Naive thymus-derived CD4-positive, alpha-beta T cell (primary cell): ENCODE data around the gene DHRS4. TPM values are rescaled to one million over a fixed set of nuclear protein-coding genes. Genes with fewer than 3 reads are reported as not detected.
"Not testable (repeated sequence)": the region's sequence is repeated elsewhere in the genome, so short reads cannot be mapped to it uniquely, and the experiment has no call there.

Source experiments
- ATAC-seq: fragments of 150-1000 bp; cut with Tn5 transposase; 2 replicates; pipeline ENCODE4 v1.10.0; 2021; ENCODE audit warnings: mild to moderate bottlenecking, moderate library complexity
- CTCF ChIA-PET: fragments of 350-600 bp; sonication (Branson Sonifier 250); formaldehyde crosslinking; loops from one replicate; lab custom pipeline; 2021; ENCODE audit warnings: antibody characterized with exemption; lab: Charles Lee
- POLR2A ChIA-PET: fragments of 350-600 bp; sonication (Branson Sonifier 250); formaldehyde crosslinking; loops from one replicate; lab custom pipeline; 2021; ENCODE audit warnings: antibody characterized with exemption, inconsistent platforms; lab: Charles Lee
- DNase-seq, 9 donors: peaks; one replicate each; pipeline versions ENCODE4 v3.0.0 to v3.0.0-alpha.2; 2020 to 2022; ENCODE audit warnings: mixed read lengths in 1 of 9
- H3K27ac ChIP-seq: one replicate; pipeline ENCODE4 v1.7.0; 2013; ENCODE audit warnings: mild to moderate bottlenecking, low read depth, low read length, moderate library complexity
- H3K27me3 ChIP-seq, 2 donors: one replicate each; pipeline ENCODE4 v1.7.0; 2013; ENCODE audit warnings: low read length in 2 of 2, mild to moderate bottlenecking in 2 of 2, moderate library complexity in 2 of 2; ENCODE audit not compliant: control insufficient read depth in 2 of 2, insufficient read depth in 2 of 2
- H3K36me3 ChIP-seq, 3 experiments: 1 replicate in 2 of 3; 2 replicates in 1 of 3; pipeline ENCODE4 v1.7.0; 2013; ENCODE audit warnings: low read length in 3 of 3, mild to moderate bottlenecking in 3 of 3, moderate library complexity in 1 of 3; ENCODE audit not compliant: insufficient read depth in 3 of 3, control insufficient read depth in 2 of 3
- H3K4me1 ChIP-seq, 2 donors: one replicate each; pipeline ENCODE4 v1.7.0; 2013; ENCODE audit warnings: low read length in 2 of 2, mild to moderate bottlenecking in 2 of 2, moderate library complexity in 1 of 2; ENCODE audit not compliant: control insufficient read depth in 2 of 2, insufficient read depth in 2 of 2
- H3K4me3 ChIP-seq: 2 replicates; pipeline ENCODE4 v1.7.0; 2013; ENCODE audit warnings: mild to moderate bottlenecking, low read length
- H3K9me3 ChIP-seq, 3 experiments: 1 replicate in 2 of 3; 2 replicates in 1 of 3; pipeline ENCODE4 v1.7.0; 2013; ENCODE audit warnings: low read length in 3 of 3; ENCODE audit not compliant: control insufficient read depth in 2 of 3
- H3K27ac Mint-ChIP-seq, 9 donors: one replicate each; pipeline ENCODE4 v1.8.0; 2020 to 2022; ENCODE audit warnings: mixed read lengths in 9 of 9, mild to moderate bottlenecking in 8 of 9, moderate library complexity in 5 of 9, inconsistent platforms in 2 of 9
- H3K27me3 Mint-ChIP-seq, 5 donors: one replicate each; pipeline ENCODE4 v1.8.0; 2021 to 2022; ENCODE audit warnings: mixed read lengths in 5 of 5, mild to moderate bottlenecking in 1 of 5
- H3K36me3 Mint-ChIP-seq, 5 donors: one replicate each; pipeline ENCODE4 v1.8.0; 2020 to 2022; ENCODE audit warnings: mixed read lengths in 5 of 5, mild to moderate bottlenecking in 3 of 5, inconsistent platforms in 1 of 5
- H3K4me1 Mint-ChIP-seq, 7 donors: one replicate each; pipeline ENCODE4 v1.8.0; 2020 to 2022; ENCODE audit warnings: mixed read lengths in 7 of 7, mild to moderate bottlenecking in 3 of 7, inconsistent platforms in 1 of 7
- H3K4me3 Mint-ChIP-seq, 10 donors: one replicate each; pipeline ENCODE4 v1.8.0; 2020 to 2022; ENCODE audit warnings: mild to moderate bottlenecking in 10 of 10, mixed read lengths in 10 of 10, moderate library complexity in 6 of 10, inconsistent platforms in 2 of 10
- H3K9me3 Mint-ChIP-seq, 11 donors: one replicate each; pipeline ENCODE4 v1.8.0; 2020 to 2022; ENCODE audit warnings: mixed read lengths in 11 of 11, mild to moderate bottlenecking in 4 of 11, inconsistent platforms in 1 of 11, moderate library complexity in 1 of 11
- intact Hi-C, 2 donors: fragments of 100-400 bp; cut with micrococcal nuclease; formaldehyde crosslinking; loops; one replicate each; pipeline ENCODE4 v1.15.1; 2023
- polyA plus RNA-seq, 2 donors: library from polyadenylated mRNA; unstranded; fragments of 300-500 nt; fragmentation: Illumina TruSeq; gene quantifications; one replicate each; pipeline ENCODE4 v1.2.3, GENCODE V29; 2021
- total RNA-seq, 6 experiments: library from RNA in 5 of 6; stranded (reverse) in 5 of 6; gene quantifications; 1 replicate in 5 of 6; 2 replicates in 1 of 6; pipeline ENCODE4 v1.2.3 and lab custom pipeline; 2021 to 2026

DHRS4 gene
- total and polyA plus RNA-seq, 7 experiments from 2014 or later = 7.8 to 31.8 (median 17.8) TPM

GRCh38 chr14:24015745-24016144, 62.2 kb downstream of the DHRS4 start:
- ATAC-seq, H3K4me1 Mint-ChIP-seq, H3K27ac ChIP-seq, DNase-seq, H3K27ac Mint-ChIP-seq, H3K27me3 ChIP-seq, H3K4me3 Mint-ChIP-seq, H3K36me3 ChIP-seq, POLR2A ChIA-PET, H3K4me1 ChIP-seq, H3K9me3 ChIP-seq, H3K4me3 ChIP-seq: not testable (repeated sequence)
- H3K36me3 Mint-ChIP-seq = peaks cover 0 to 14% (median 0%) of the 10 kb centered on the region in 5 donors
- intact Hi-C loops = loop anchor here (2.0 to 10.0 kb wide), 2 partner anchors 199 to 217 kb away; partner anchors contain the start of genes CHMP4A (in 1 of the 2), GMPR2 (in 1 of the 2), MDP1 (in 1 of the 2) and NEDD8 (in 1 of the 2)
- peaks cover 0 to 17% (median 0%) of the 10 kb centered on the region in 5 donors for H3K27me3 Mint-ChIP-seq
- H3K9me3 Mint-ChIP-seq = peaks cover 0 to 15% (median 4%) of the 10 kb centered on the region in 11 donors
- CTCF ChIA-PET = interaction anchor here (1.6 kb wide), 1 partner anchor 41 kb away, joined by 6 read pairs; no protein-coding TSS in a partner anchor

Other genes with a start within 250 kb of the DHRS4 start
- gene DHRS4L2, start 35.2 kb downstream of the DHRS4 start, total RNA-seq = 10 to 100 TPM; 11.0 to 25.7 (median 16.8) TPM
- 10 to 100 TPM; 11.7 to 21.0 TPM for gene DHRS4L2, start 35.2 kb downstream of the DHRS4 start, polyA plus RNA-seq
- 1 to 10 TPM in 2 of 5 experiments, under 1 TPM in 3; 0.08 to 1.7 (median 0.27) TPM for gene CARMIL3, start 98.2 kb downstream of the DHRS4 start, total RNA-seq
- gene CARMIL3, start 98.2 kb downstream of the DHRS4 start, polyA plus RNA-seq = not detected
- under 1 TPM in 1 of 5 experiments, not detected in 4; 0.12 TPM for gene CPNE6, start 117.8 kb downstream of the DHRS4 start, total RNA-seq
- not detected for gene CPNE6, start 117.8 kb downstream of the DHRS4 start, polyA plus RNA-seq
- gene PCK2, start 140.5 kb downstream of the DHRS4 start, total RNA-seq = 10 to 100 TPM in 4 of 5 experiments, 1 to 10 TPM in 1; 9.1 to 56.2 (median 14.4) TPM
- 10 to 100 TPM in 1 of 2 donors, 1 to 10 TPM in 1; 7.2 to 14.5 TPM for gene PCK2, start 140.5 kb downstream of the DHRS4 start, polyA plus RNA-seq
- gene DCAF11, start 161.0 kb downstream of the DHRS4 start, total RNA-seq = 10 to 100 TPM; 71.9 to 90.1 (median 83.3) TPM
- gene DCAF11, start 161.0 kb downstream of the DHRS4 start, polyA plus RNA-seq = 10 to 100 TPM; 69.1 to 97.0 TPM
- 1 to 10 TPM; 2.1 to 4.5 (median 3.8) TPM for gene NRL, start 161.2 kb downstream of the DHRS4 start, total RNA-seq
- gene NRL, start 161.2 kb downstream of the DHRS4 start, polyA plus RNA-seq = 1 to 10 TPM; 2.2 to 2.6 TPM
- 1 to 10 TPM; 1.8 to 4.3 (median 2.0) TPM for gene FITM1, start 176.9 kb downstream of the DHRS4 start, total RNA-seq
- gene FITM1, start 176.9 kb downstream of the DHRS4 start, polyA plus RNA-seq = 1 to 10 TPM in 1 of 2 donors, under 1 TPM in 1; 0.48 to 1.2 TPM
- gene PSME1, start 182.4 kb downstream of the DHRS4 start, total RNA-seq = 100 to 1,000 TPM; 189 to 583 (median 202) TPM
- gene PSME1, start 182.4 kb downstream of the DHRS4 start, polyA plus RNA-seq = 100 to 1,000 TPM; 698 to 703 TPM
- 10 to 100 TPM in 4 of 5 experiments, 1 to 10 TPM in 1; 9.0 to 25.5 (median 22.3) TPM for gene EMC9, start 187.8 kb downstream of the DHRS4 start, total RNA-seq
- gene EMC9, start 187.8 kb downstream of the DHRS4 start, polyA plus RNA-seq = 10 to 100 TPM in 1 of 2 donors, 1 to 10 TPM in 1; 9.6 to 12.4 TPM
- gene PSME2, start 192.8 kb downstream of the DHRS4 start, total RNA-seq = 100 to 1,000 TPM; 120 to 777 (median 143) TPM
- gene PSME2, start 192.8 kb downstream of the DHRS4 start, polyA plus RNA-seq = 100 to 1,000 TPM; 402 to 435 TPM
- 100 to 1,000 TPM in 1 of 5 experiments, 10 to 100 TPM in 4; 64.0 to 151 (median 95.4) TPM for gene RNF31, start 193.7 kb downstream of the DHRS4 start, total RNA-seq
- gene RNF31, start 193.7 kb downstream of the DHRS4 start, polyA plus RNA-seq = 10 to 100 TPM; 40.9 to 48.1 TPM
- 100 to 1,000 TPM; 133 to 337 (median 189) TPM for gene IRF9, start 207.5 kb downstream of the DHRS4 start, total RNA-seq
- 100 to 1,000 TPM in 1 of 2 donors, 10 to 100 TPM in 1; 73.3 to 110 TPM for gene IRF9, start 207.5 kb downstream of the DHRS4 start, polyA plus RNA-seq
- 10 to 100 TPM; 20.3 to 80.5 (median 68.6) TPM for gene REC8, start 218.3 kb downstream of the DHRS4 start, total RNA-seq
- 10 to 100 TPM in 1 of 2 donors, 1 to 10 TPM in 1; 4.4 to 10.7 TPM for gene REC8, start 218.3 kb downstream of the DHRS4 start, polyA plus RNA-seq
- gene IPO4, start 235.0 kb downstream of the DHRS4 start, total RNA-seq = 10 to 100 TPM; 21.5 to 45.2 (median 42.2) TPM
- 10 to 100 TPM; 17.5 to 36.2 TPM for gene IPO4, start 235.0 kb downstream of the DHRS4 start, polyA plus RNA-seq
- 10 to 100 TPM; 16.2 to 40.5 (median 19.2) TPM for gene TM9SF1, start 241.7 kb downstream of the DHRS4 start, total RNA-seq
- 10 to 100 TPM; 32.1 to 34.4 TPM for gene TM9SF1, start 241.7 kb downstream of the DHRS4 start, polyA plus RNA-seq